ENCODE results near the gene EIF1AX. TPM values are rescaled to one million over a fixed set of nuclear protein-coding genes. Genes with fewer than 3 reads are reported as not detected.
"Not testable (repeated sequence)": the region's sequence is repeated elsewhere in the genome, so short reads cannot be mapped to it uniquely, and the experiment has no call there.

Gene EIF1AX
- 94.1 and 94.5 TPM in 2 replicates for total RNA-seq

DNA sequence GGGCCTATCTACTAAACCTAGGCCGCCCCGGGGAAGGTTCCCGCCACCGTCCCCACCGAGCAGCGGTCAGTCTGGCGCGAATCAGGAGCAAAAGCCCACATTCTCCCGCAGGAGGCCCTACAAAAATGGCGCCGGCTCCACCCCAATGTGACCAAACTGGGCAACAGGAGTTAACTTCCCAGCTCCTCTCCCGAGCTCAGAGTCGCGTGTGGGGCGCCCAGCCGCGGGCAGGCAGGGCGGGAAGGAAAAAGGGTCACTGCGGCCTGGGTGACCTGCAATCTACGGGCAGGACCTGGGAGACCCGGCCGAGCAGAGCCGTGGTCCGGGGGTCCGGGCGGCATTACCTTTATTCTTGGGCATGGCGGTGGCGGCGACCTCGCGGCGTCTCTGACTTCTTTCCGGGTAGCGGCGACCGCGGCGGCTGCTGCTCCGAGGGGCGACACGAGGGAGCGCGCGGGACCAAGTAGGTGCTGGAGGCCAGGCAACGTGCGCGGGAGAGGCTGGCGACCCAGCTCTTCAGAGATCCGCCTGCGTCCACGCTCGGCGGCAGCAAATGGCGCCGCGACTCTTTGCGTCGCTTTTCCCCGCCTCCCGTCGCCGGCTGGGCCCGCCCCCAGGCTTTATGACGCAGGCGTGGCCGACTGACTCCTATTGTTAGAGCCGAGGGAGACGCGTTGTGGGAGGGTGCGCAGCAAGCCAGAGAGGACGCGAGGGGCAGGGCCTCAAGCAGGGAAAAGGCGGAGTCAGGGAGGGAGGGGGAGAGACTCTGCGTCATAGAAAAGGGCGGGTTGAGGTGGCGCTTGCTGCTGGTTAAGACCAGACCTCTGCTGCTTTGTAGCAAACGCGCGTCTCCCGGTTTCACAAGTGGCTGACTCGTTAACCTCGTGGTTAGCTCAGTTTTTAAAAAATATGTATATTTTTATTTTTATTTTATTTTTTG is at the start of gene EIF1AX:
TSS of gene EIF1AX (minus strand) at position 558 of the 940 bp plus-strand sequence. CDS start at position 360, 198 bp downstream.
- intact Hi-C loops (cut with micrococcal nuclease), result loop anchor here (2.0 to 5.0 kb wide), 2 partner anchors 126 to 151 kb away; partner anchors contain the start of genes BCLAF3 and RPS6KA3
- Mint-ChIP-seq H3K4me1 (ENCODE audit: low read depth) (peaks cover 27% of the 10 kb centered on the region), H3K4me3 (ENCODE audit: low read depth) (peak within 1 kb of the TSS; percentile 85), H3K27ac (peak within 1 kb of the TSS; percentile 79), H3K27me3 (ENCODE audit: low read depth) (no peaks in the 10 kb centered on the region), H3K36me3 (ENCODE audit: low read depth) (peaks cover 25% of the 10 kb centered on the region), H3K9me3 (no peaks in the 10 kb centered on the region)
- peak; percentile 92 for DNase-seq (ENCODE audit: low spot score)

DNA sequence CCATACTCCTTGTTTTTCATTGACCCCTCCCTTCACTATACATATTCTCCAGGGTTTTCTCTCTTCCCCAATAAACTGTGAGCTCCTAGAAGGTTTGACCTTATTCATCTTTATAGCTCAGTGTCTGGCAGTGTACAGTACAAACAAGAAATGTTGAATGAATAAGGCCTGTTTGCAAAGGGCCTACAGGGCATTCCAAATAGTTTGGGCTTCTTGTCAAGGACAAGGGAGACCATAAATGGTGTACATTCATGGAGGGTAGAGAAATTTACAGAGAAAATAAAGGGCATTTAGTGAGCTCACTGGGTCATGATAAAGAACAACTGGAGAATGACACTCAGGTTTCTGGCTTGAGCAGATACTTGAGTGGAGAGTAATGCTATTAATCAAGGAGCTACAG is 47.5 kb upstream of the EIF1AX start:
- H3K27ac Mint-ChIP-seq, result no peak overlapping the region
- no peak overlapping the region for H3K4me3 Mint-ChIP-seq (ENCODE audit: low read depth)
- peaks cover 47% of the 10 kb centered on the region for H3K36me3 Mint-ChIP-seq (ENCODE audit: low read depth)
- no peaks in the 10 kb centered on the region for H3K9me3 Mint-ChIP-seq
- no peaks in the 10 kb centered on the region for H3K4me1 Mint-ChIP-seq (ENCODE audit: low read depth)
- H3K27me3 Mint-ChIP-seq (ENCODE audit: low read depth), result no peaks in the 10 kb centered on the region
- intact Hi-C loops (cut with micrococcal nuclease), result no loop called here
- DNase-seq (ENCODE audit: low spot score), result no peak

GRCh38 chrX:20181598-20182329 is 40.1 kb upstream of the EIF1AX start:
- peak overlapping the region; percentile 33 for H3K4me3 Mint-ChIP-seq (ENCODE audit: low read depth)
- peaks cover 59% of the 10 kb centered on the region for H3K36me3 Mint-ChIP-seq (ENCODE audit: low read depth)
- no peaks in the 10 kb centered on the region for H3K27me3 Mint-ChIP-seq (ENCODE audit: low read depth)
- DNase-seq (ENCODE audit: low spot score), result no peak
- H3K27ac Mint-ChIP-seq, result peak overlapping the region; percentile 92
- H3K4me1 Mint-ChIP-seq (ENCODE audit: low read depth), result peaks cover 14% of the 10 kb centered on the region
- H3K9me3 Mint-ChIP-seq, result no peaks in the 10 kb centered on the region
- intact Hi-C loops (cut with micrococcal nuclease), result no loop called here

GRCh38 chrX:20177093-20177492 is 35.5 kb upstream of the EIF1AX start:
- no peaks in the 10 kb centered on the region for H3K27me3 Mint-ChIP-seq (ENCODE audit: low read depth)
- intact Hi-C loops (cut with micrococcal nuclease), result no loop called here
- no peak for DNase-seq (ENCODE audit: low spot score)
- no peak overlapping the region for H3K4me3 Mint-ChIP-seq (ENCODE audit: low read depth)
- H3K27ac Mint-ChIP-seq, result no peak overlapping the region
- peaks cover 7% of the 10 kb centered on the region for H3K4me1 Mint-ChIP-seq (ENCODE audit: low read depth)
- H3K36me3 Mint-ChIP-seq (ENCODE audit: low read depth), result peaks cover 44% of the 10 kb centered on the region
- H3K9me3 Mint-ChIP-seq, result no peaks in the 10 kb centered on the region

DNA sequence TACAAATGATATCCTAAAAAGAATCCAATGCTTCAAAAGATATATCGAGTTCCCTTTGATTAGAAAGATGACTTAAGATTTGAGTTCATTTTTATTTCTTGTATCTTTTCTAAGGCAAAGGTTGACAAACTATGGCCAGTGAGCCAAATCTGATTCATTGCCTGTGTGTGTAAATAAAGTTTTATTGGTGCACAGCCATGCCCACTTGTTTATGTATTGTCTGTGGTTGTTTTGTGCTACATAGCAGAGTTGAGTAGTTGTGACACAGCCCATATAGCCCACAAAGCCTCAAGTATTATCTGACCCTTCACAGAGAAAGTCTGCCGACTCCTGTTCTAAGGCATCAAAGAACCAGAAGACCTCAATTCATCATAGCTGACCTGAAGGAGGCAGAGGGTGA is 32.2 kb upstream of the EIF1AX start:
- H3K27ac Mint-ChIP-seq, result no peak overlapping the region
- intact Hi-C loops (cut with micrococcal nuclease), result no loop called here
- no peak overlapping the region for H3K4me3 Mint-ChIP-seq (ENCODE audit: low read depth)
- H3K27me3 Mint-ChIP-seq (ENCODE audit: low read depth), result no peaks in the 10 kb centered on the region
- no peaks in the 10 kb centered on the region for H3K4me1 Mint-ChIP-seq (ENCODE audit: low read depth)
- no peak for DNase-seq (ENCODE audit: low spot score)
- H3K36me3 Mint-ChIP-seq (ENCODE audit: low read depth), result peaks cover 34% of the 10 kb centered on the region
- H3K9me3 Mint-ChIP-seq, result no peaks in the 10 kb centered on the region

GRCh38 chrX:20173313-20173712 is 31.7 kb upstream of the EIF1AX start:
- no peaks in the 10 kb centered on the region for H3K9me3 Mint-ChIP-seq
- no peak overlapping the region for H3K4me3 Mint-ChIP-seq (ENCODE audit: low read depth)
- intact Hi-C loops (cut with micrococcal nuclease), result no loop called here
- no peaks in the 10 kb centered on the region for H3K4me1 Mint-ChIP-seq (ENCODE audit: low read depth)
- no peaks in the 10 kb centered on the region for H3K27me3 Mint-ChIP-seq (ENCODE audit: low read depth)
- H3K36me3 Mint-ChIP-seq (ENCODE audit: low read depth), result peaks cover 33% of the 10 kb centered on the region
- DNase-seq (ENCODE audit: low spot score), result no peak
- no peak overlapping the region for H3K27ac Mint-ChIP-seq

DNA sequence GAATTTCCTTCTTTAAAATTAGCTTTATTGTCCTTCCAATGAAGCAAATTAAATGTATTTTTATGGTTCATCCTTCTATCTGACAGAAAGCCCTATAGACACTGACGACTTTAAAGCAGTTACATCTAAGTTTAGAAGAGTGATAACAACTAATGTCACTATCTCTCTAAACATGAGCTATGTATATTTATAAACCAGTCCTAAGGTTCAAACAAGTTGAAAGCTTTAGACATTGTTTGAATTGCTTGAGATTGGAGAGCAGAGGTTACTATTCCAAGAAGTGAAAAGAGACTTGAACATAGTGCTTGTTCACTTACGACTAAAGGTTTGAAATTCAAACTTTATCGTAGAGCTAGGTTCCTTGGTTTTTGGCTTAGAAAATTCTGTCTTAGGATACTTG is 30.2 kb upstream of the EIF1AX start:
- no peaks in the 10 kb centered on the region for H3K4me1 Mint-ChIP-seq (ENCODE audit: low read depth)
- DNase-seq (ENCODE audit: low spot score), result no peak
- H3K4me3 Mint-ChIP-seq (ENCODE audit: low read depth), result no peak overlapping the region
- peaks cover 32% of the 10 kb centered on the region for H3K36me3 Mint-ChIP-seq (ENCODE audit: low read depth)
- no peaks in the 10 kb centered on the region for H3K27me3 Mint-ChIP-seq (ENCODE audit: low read depth)
- no peak overlapping the region for H3K27ac Mint-ChIP-seq
- intact Hi-C loops (cut with micrococcal nuclease), result loop anchor here (1.0 kb wide), 1 partner anchor 10 kb away; no protein-coding TSS in a partner anchor
- H3K9me3 Mint-ChIP-seq, result no peaks in the 10 kb centered on the region

DNA sequence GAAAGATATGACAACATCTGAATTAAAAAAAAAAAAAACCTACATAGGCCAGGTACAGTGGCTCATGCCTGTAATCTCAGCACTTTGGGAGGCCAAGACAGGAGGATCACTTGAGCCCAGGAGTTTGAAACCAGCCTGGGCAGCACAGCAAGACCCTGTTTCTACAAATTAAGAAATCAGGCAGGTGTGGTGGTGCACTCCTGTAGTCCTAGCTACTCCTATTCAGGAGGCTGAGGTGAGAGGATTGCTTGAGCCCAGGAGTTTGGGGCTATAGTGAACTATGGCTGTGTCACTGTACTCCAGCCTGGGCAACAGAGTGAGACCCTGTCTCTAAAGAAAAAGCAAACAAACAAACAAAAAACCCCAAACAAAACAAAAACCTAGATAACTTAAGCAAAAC is 20.9 kb upstream of the EIF1AX start:
- H3K36me3 Mint-ChIP-seq (ENCODE audit: low read depth), result peaks cover 49% of the 10 kb centered on the region
- not testable (repeated sequence) for H3K27me3 Mint-ChIP-seq (ENCODE audit: low read depth); H3K4me3 Mint-ChIP-seq (ENCODE audit: low read depth); DNase-seq (ENCODE audit: low spot score); H3K9me3 Mint-ChIP-seq; H3K4me1 Mint-ChIP-seq (ENCODE audit: low read depth); H3K27ac Mint-ChIP-seq
- intact Hi-C loops (cut with micrococcal nuclease), result loop anchor here (1.0 kb wide), 1 partner anchor 10 kb away; no protein-coding TSS in a partner anchor

DNA sequence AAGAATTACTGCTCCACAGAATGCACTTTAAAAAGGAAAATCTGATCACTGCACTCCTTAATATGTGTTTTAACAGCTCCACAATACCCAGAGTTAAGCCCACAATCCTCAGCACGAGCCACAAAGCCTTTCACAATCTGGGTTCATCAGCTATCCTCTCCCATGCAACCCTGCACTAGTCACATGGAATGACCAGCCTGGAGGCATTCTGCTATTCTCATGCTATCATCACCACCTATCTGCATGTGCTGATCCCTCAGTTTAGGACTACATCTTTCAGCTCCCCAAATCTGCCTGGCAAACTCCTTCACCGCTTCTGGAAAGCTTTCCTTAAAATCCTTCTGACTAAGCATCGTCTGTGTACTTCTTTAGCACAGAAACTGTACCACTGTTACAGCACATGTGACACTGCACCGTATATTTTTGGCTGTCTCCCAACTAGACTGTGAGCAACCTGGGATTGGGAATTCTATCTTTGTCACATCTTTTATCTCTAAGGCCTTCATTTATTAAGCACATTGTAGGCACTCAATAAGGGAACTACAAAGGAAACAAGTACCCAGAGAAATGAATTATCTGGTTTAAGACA is 18.3 kb upstream of the EIF1AX start:
- Mint-ChIP-seq H3K27me3 (ENCODE audit: low read depth) (no peaks in the 10 kb centered on the region), H3K36me3 (ENCODE audit: low read depth) (peaks cover 52% of the 10 kb centered on the region), H3K4me3 (ENCODE audit: low read depth) (no peak overlapping the region), H3K4me1 (ENCODE audit: low read depth) (no peaks in the 10 kb centered on the region), H3K27ac (no peak overlapping the region), H3K9me3 (no peaks in the 10 kb centered on the region)
- no peak for DNase-seq (ENCODE audit: low spot score)
- intact Hi-C loops (cut with micrococcal nuclease), result no loop called here

DNA sequence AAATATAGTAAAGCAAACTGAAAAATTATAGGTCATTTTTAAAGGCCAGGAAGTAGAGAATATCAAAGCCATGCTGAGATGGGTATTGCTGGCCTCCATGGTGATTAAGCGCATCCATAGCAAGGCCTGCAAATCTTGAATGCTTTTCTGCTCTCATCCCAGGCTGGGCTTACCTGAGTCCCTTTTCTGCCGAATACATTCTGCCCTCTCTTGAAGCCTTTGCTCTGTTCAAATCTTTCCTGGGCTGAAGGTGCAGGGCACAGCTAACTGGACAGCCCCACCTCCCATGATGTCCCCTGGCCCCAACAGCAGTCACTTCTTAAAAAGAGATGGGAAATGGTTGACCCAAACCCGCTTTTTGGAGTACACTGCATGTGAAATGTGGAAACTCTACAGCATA is 10.1 kb upstream of the EIF1AX start:
- no peak overlapping the region for H3K4me3 Mint-ChIP-seq (ENCODE audit: low read depth)
- intact Hi-C loops (cut with micrococcal nuclease), result no loop called here
- H3K27ac Mint-ChIP-seq, result no peak overlapping the region
- no peak for DNase-seq (ENCODE audit: low spot score)
- H3K36me3 Mint-ChIP-seq (ENCODE audit: low read depth), result peaks cover 41% of the 10 kb centered on the region
- no peaks in the 10 kb centered on the region for H3K9me3 Mint-ChIP-seq
- H3K4me1 Mint-ChIP-seq (ENCODE audit: low read depth), result peaks cover 2% of the 10 kb centered on the region
- no peaks in the 10 kb centered on the region for H3K27me3 Mint-ChIP-seq (ENCODE audit: low read depth)

DNA sequence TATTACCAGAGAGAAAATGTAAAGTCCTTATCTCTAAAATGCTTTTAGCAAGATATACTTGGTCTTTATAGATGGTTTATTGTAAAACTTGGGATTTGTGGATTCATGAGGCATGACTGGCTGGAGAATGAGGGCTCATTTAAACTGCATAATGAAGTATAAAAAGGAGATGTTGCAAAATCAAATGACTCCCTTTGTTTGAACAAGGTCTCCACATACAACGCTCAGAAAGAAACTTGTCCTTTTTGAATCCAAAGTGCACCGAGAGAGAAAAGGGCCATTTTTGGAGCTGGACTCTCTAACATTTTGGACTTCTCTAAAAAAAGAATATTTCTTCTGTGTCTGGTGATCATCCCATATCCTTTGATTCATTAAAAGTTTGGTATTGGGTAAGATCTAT is 7.7 kb upstream of the EIF1AX start:
- DNase-seq (ENCODE audit: low spot score), result no peak
- Mint-ChIP-seq H3K4me1 (ENCODE audit: low read depth) (peaks cover 8% of the 10 kb centered on the region), H3K27me3 (ENCODE audit: low read depth) (no peaks in the 10 kb centered on the region), H3K36me3 (ENCODE audit: low read depth) (peaks cover 25% of the 10 kb centered on the region), H3K4me3 (ENCODE audit: low read depth) (no peak overlapping the region), H3K9me3 (no peaks in the 10 kb centered on the region), H3K27ac (no peak overlapping the region)
- intact Hi-C loops (cut with micrococcal nuclease), result no loop called here

DNA sequence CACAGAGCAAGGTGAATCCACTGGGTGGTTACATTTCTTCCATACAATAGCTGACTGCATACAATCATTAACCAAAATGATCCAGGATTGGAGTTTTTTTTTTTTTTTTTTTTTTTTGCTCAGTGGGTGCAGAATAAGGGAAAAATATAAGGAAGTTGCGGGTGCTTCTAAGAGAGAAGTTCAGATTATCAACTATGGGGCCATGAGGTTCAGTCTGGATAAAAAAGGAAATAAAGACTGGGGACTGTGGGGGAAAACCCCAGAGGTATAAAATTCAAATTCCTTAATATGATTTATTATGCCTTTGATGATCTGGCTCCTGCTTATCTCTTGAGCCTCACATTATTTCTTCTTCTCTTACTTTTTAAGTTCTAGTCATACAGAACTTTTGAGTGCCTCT is 5.9 kb upstream of the EIF1AX start:
- Mint-ChIP-seq H3K4me3 (ENCODE audit: low read depth) (no peak overlapping the region), H3K27ac (no peak overlapping the region), H3K27me3 (ENCODE audit: low read depth) (no peaks in the 10 kb centered on the region), H3K36me3 (ENCODE audit: low read depth) (peaks cover 19% of the 10 kb centered on the region), H3K9me3 (no peaks in the 10 kb centered on the region), H3K4me1 (ENCODE audit: low read depth) (peaks cover 15% of the 10 kb centered on the region)
- DNase-seq (ENCODE audit: low spot score), result no peak
- intact Hi-C loops (cut with micrococcal nuclease), result no loop called here

All from activated T-helper 2 cell treated with anti-CD3 and anti-CD28 coated beads, Interferon-gamma antibody, Interleukin-2, Interleukin-4, amounts not matched to agents 10 μg/mL and 5 μg/mL and 100 μg/mL, durations not matched to agents 14 hours and 24 hours and 36 hours (primary cell).